Measurements from ENCODE around the gene TMEM59L. TPM values are rescaled to one million over a fixed set of nuclear protein-coding genes. Genes with fewer than 3 reads are reported as not detected.

The TMEM59L gene
- under 1 TPM in 1 of 2 donors, not detected in 1; 0.08 TPM for total RNA-seq
- polyA plus RNA-seq: under 1 TPM; 0.08 to 0.15 TPM

GRCh38 chr19:18612772-18613588, at the start of gene TMEM59L:
Gene TMEM59L, plus strand, starts transcription at chr19:18612870. Its CDS starts 89 bp downstream, at chr19:18612959.
- no peak for DNase-seq (ENCODE audit: low spot score)
- H3K4me1 ChIP-seq (ENCODE audit: control insufficient read depth in 4 of 4, insufficient read depth in 4 of 4, low read length in 3 of 4): peaks cover 0 to 14% (median 6%) of the 10 kb centered on the region in 4 donors
- TF ChIP-seq, protein P1, sequence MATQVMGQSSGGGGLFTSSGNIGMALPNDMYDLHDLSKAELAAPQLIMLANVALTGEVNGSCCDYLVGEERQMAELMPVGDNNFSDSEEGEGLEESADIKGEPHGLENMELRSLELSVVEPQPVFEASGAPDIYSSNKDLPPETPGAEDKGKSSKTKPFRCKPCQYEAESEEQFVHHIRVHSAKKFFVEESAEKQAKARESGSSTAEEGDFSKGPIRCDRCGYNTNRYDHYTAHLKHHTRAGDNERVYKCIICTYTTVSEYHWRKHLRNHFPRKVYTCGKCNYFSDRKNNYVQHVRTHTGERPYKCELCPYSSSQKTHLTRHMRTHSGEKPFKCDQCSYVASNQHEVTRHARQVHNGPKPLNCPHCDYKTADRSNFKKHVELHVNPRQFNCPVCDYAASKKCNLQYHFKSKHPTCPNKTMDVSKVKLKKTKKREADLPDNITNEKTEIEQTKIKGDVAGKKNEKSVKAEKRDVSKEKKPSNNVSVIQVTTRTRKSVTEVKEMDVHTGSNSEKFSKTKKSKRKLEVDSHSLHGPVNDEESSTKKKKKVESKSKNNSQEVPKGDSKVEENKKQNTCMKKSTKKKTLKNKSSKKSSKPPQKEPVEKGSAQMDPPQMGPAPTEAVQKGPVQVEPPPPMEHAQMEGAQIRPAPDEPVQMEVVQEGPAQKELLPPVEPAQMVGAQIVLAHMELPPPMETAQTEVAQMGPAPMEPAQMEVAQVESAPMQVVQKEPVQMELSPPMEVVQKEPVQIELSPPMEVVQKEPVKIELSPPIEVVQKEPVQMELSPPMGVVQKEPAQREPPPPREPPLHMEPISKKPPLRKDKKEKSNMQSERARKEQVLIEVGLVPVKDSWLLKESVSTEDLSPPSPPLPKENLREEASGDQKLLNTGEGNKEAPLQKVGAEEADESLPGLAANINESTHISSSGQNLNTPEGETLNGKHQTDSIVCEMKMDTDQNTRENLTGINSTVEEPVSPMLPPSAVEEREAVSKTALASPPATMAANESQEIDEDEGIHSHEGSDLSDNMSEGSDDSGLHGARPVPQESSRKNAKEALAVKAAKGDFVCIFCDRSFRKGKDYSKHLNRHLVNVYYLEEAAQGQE (IDR thresholded peaks at IDR 0.05): no peak
- TF ChIP-seq RAD21 (IDR thresholded peaks at IDR 0.05) (no peak), SP1 (IDR thresholded peaks at IDR 0.05) (no peak), HNF4A (conservative IDR thresholded peaks at IDR 0.05) (no peak), FOXA1 (IDR thresholded peaks at IDR 0.05) (no peak), NR2F2 (IDR thresholded peaks at IDR 0.05) (no peak), RXRA (IDR thresholded peaks at IDR 0.05) (no peak), TAF1 (conservative IDR thresholded peaks at IDR 0.05) (no peak), YY1 (IDR thresholded peaks at IDR 0.05) (no peak)
- TF ChIP-seq, protein P2, sequence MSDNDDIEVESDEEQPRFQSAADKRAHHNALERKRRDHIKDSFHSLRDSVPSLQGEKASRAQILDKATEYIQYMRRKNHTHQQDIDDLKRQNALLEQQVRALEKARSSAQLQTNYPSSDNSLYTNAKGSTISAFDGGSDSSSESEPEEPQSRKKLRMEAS (IDR thresholded peaks at IDR 0.05): no peak
- TF ChIP-seq, protein P3, sequence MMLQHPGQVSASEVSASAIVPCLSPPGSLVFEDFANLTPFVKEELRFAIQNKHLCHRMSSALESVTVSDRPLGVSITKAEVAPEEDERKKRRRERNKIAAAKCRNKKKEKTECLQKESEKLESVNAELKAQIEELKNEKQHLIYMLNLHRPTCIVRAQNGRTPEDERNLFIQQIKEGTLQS (IDR thresholded peaks at IDR 0.05): no peak
- H3K9me3 ChIP-seq (ENCODE audit: control insufficient read depth in 4 of 4, low read length in 3 of 4): no peaks in the 10 kb centered on the region
- H3K36me3 ChIP-seq (ENCODE audit: control insufficient read depth in 4 of 4, insufficient read depth in 3 of 4, low read depth in 1 of 4, low read length in 3 of 4): no peaks in the 10 kb centered on the region
- peaks cover 0 to 25% (median 13%) of the 10 kb centered on the region in 4 donors for H3K27me3 ChIP-seq (ENCODE audit: control insufficient read depth in 4 of 4, insufficient read depth in 4 of 4, low read length in 3 of 4)
- WGBS: 3% methylated on average over 70 of the region's 70 CpGs
- peak within 1 kb of the TSS in 1 of 3 donors; percentile 38 for H3K4me3 ChIP-seq (ENCODE audit: low read depth in 1 of 3, low read length in 3 of 3)
- no peak within 1 kb of the TSS for H3K27ac ChIP-seq (ENCODE audit: low read depth in 1 of 2, low read length in 2 of 2)
- no peak within 1 kb of the TSS for H3K9ac ChIP-seq (ENCODE audit: low read depth in 1 of 2, low read length in 2 of 2)

- no peak overlapping the region for H3K27ac ChIP-seq (ENCODE audit: low read depth in 1 of 2, low read length in 2 of 2)
- H3K9me3 ChIP-seq (ENCODE audit: control insufficient read depth in 4 of 4, low read length in 3 of 4): no peaks in the 10 kb centered on the region
- DNase-seq (ENCODE audit: low spot score): no peak
- no peaks in the 10 kb centered on the region for H3K27me3 ChIP-seq (ENCODE audit: control insufficient read depth in 4 of 4, insufficient read depth in 4 of 4, low read length in 3 of 4)
- H3K36me3 ChIP-seq (ENCODE audit: control insufficient read depth in 4 of 4, insufficient read depth in 3 of 4, low read depth in 1 of 4, low read length in 3 of 4): peaks cover 9 to 53% (median 21%) of the 10 kb centered on the region in 4 donors
- no peak overlapping the region for H3K4me3 ChIP-seq (ENCODE audit: low read depth in 1 of 3, low read length in 3 of 3)
- peaks cover 0 to 8% (median 4%) of the 10 kb centered on the region in 4 donors for H3K4me1 ChIP-seq (ENCODE audit: control insufficient read depth in 4 of 4, insufficient read depth in 4 of 4, low read length in 3 of 4)
- no peak for TF ChIP-seq EGR1 (IDR thresholded peaks at IDR 0.05; ENCODE audit: low read depth in 2 of 2)
- no peak for TF ChIP-seq HNF4G (IDR thresholded peaks at IDR 0.05)
- TF ChIP-seq, protein P1 (IDR thresholded peaks at IDR 0.05): no peak
- no peak for TF ChIP-seq HNF4A (conservative IDR thresholded peaks at IDR 0.05)
- TF ChIP-seq JUND (IDR thresholded peaks at IDR 0.05): no peak
- no peak for TF ChIP-seq YY1 (IDR thresholded peaks at IDR 0.05)
- no peak for TF ChIP-seq CTCF (IDR thresholded peaks at IDR 0.05; ENCODE audit: low read depth, low read length, missing input control)
- TF ChIP-seq, protein P3 (IDR thresholded peaks at IDR 0.05): no peak
- TF ChIP-seq FOXA2 (IDR thresholded peaks at IDR 0.05): no peak
- no peak for TF ChIP-seq RXRA (IDR thresholded peaks at IDR 0.05)
- TF ChIP-seq RAD21 (IDR thresholded peaks at IDR 0.05): no peak
- TF ChIP-seq, protein P4, sequence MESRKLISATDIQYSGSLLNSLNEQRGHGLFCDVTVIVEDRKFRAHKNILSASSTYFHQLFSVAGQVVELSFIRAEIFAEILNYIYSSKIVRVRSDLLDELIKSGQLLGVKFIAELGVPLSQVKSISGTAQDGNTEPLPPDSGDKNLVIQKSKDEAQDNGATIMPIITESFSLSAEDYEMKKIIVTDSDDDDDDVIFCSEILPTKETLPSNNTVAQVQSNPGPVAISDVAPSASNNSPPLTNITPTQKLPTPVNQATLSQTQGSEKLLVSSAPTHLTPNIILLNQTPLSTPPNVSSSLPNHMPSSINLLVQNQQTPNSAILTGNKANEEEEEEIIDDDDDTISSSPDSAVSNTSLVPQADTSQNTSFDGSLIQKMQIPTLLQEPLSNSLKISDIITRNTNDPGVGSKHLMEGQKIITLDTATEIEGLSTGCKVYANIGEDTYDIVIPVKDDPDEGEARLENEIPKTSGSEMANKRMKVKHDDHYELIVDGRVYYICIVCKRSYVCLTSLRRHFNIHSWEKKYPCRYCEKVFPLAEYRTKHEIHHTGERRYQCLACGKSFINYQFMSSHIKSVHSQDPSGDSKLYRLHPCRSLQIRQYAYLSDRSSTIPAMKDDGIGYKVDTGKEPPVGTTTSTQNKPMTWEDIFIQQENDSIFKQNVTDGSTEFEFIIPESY (IDR thresholded peaks at IDR 0.05): no peak
- no peak for TF ChIP-seq TAF1 (conservative IDR thresholded peaks at IDR 0.05)
- no peak for TF ChIP-seq SP1 (IDR thresholded peaks at IDR 0.05)
- TF ChIP-seq GABPA (IDR thresholded peaks at IDR 0.05 in 1 of 2, conservative IDR thresholded peaks at IDR 0.05 in 1 of 2): no peak
- TF ChIP-seq NR2F2 (IDR thresholded peaks at IDR 0.05): no peak
- 96% methylated on average over 8 of the region's 8 CpGs for WGBS
- no peak overlapping the region for H3K9ac ChIP-seq (ENCODE audit: low read depth in 1 of 2, low read length in 2 of 2)
These were observed 45.7 kb upstream of the TMEM59L start for GRCh38 chr19:18566953-18567352.
